Right lung (tissue), 5 donors: Measurements from ENCODE around the gene TNS3. TPM values are rescaled to one million over a fixed set of nuclear protein-coding genes. Genes with fewer than 3 reads are reported as not detected.
A peak's percentile ranks its signal among the peaks of the same experiment; 100 is the strongest.

Experiments
- DNase-seq, 2 donors: peaks; one replicate each; pipeline ENCODE4 v3.0.0-alpha.2; 2013
- polyA plus RNA-seq, 5 donors: library from polyadenylated mRNA; unstranded; fragments of 120-200 nt; gene quantifications; one replicate each; pipeline versions ENCODE4 v1.2.1 to v1.2.3, GENCODE V29; 2013; ENCODE audit warnings: inconsistent platforms in 1 of 5, low replicate concordance in 1 of 5; ENCODE audit not compliant: insufficient read length in 5 of 5, insufficient read depth in 1 of 5

The TNS3 gene
- polyA plus RNA-seq, 5 donors: 76.8 to 102 (median 95.4) TPM

GRCh38 chr7:47389923-47390630 is 191.8 kb downstream of the TNS3 start:
- no peak for DNase-seq

GRCh38 chr7:47389171-47389922 is 192.6 kb downstream of the TNS3 start:
- no peak for DNase-seq

GRCh38 chr7:47387506-47387905 is 194.4 kb downstream of the TNS3 start:
- DNase-seq: no peak

- no peak for DNase-seq
Observed at GRCh38 chr7:47386273-47386835, 195.6 kb downstream of the TNS3 start.

GRCh38 chr7:47385536-47386125 is 196.3 kb downstream of the TNS3 start:
- peak in 1 of 2 donors; percentile 21 for DNase-seq

GRCh38 chr7:47384755-47385535 is 197.0 kb downstream of the TNS3 start:
- no peak for DNase-seq

GRCh38 chr7:47383696-47384445 is 198.0 kb downstream of the TNS3 start:
- no peak for DNase-seq

- no peak for DNase-seq
Observed at GRCh38 chr7:47383072-47383471, 198.8 kb downstream of the TNS3 start.

- no peak for DNase-seq
Observed at GRCh38 chr7:47382200-47382599, 199.7 kb downstream of the TNS3 start.

GRCh38 chr7:47381134-47381495 is 200.8 kb downstream of the TNS3 start:
- DNase-seq: no peak

GRCh38 chr7:47380325-47381133 is 201.4 kb downstream of the TNS3 start:
- no peak for DNase-seq

GRCh38 chr7:47379629-47380324 is 202.1 kb downstream of the TNS3 start:
- DNase-seq: no peak

- no peak for DNase-seq
Observed at GRCh38 chr7:47378728-47379395, 203.0 kb downstream of the TNS3 start.

- no peak for DNase-seq
Observed at GRCh38 chr7:47377741-47378140, 204.2 kb downstream of the TNS3 start.

- DNase-seq: no peak
Observed at GRCh38 chr7:47376991-47377616, 204.8 kb downstream of the TNS3 start.

GRCh38 chr7:47375121-47375938 is 206.6 kb downstream of the TNS3 start:
- no peak for DNase-seq

GRCh38 chr7:47374538-47374937 is 207.4 kb downstream of the TNS3 start:
- DNase-seq: no peak
